GM13976 (cell line): Measurements from ENCODE around the gene ABCB11.

Source experiments
- DNase-seq: peaks from one replicate; pipeline ENCODE4 v3.0.0; 2012; ENCODE audit warnings: low spot score
- CTCF ChIP-seq: IDR thresholded peaks from 2 replicates; pipeline ENCODE4 v1.5.1; 2012; ENCODE audit warnings: borderline replicate concordance, mild to moderate bottlenecking; ENCODE audit not compliant: insufficient read depth; ENCODE audit errors: extremely low read depth, missing control alignments, control extremely low read depth
- in situ Hi-C: fragments of 300-500 bp; cut with MboI; formaldehyde crosslinking; loops from one replicate; pipeline ENCODE4 v1.12.0; 2022; ENCODE audit warnings: low sequenced_read_pairs, mixed read lengths, inconsistent platforms; ENCODE audit not compliant: unreplicated experiment

The ABCB11 gene

GRCh38 chr2:169039702-169040101 is 8.6 kb upstream of the ABCB11 start:
- no peak for TF ChIP-seq CTCF
- DNase-seq = no peak
- in situ Hi-C loops = no loop called here

- DNase-seq = peak; percentile 26
- in situ Hi-C loops = no loop called here
- no peak for TF ChIP-seq CTCF
These were observed 7.2 kb upstream of the ABCB11 start for GRCh38 chr2:169038338-169038757.

GRCh38 chr2:169036736-169037440 is 5.8 kb upstream of the ABCB11 start:
- no peak for TF ChIP-seq CTCF
- DNase-seq = no peak
- in situ Hi-C loops = no loop called here

- no peak for TF ChIP-seq CTCF
- in situ Hi-C loops = no loop called here
- DNase-seq = no peak
These were observed 4.8 kb upstream of the ABCB11 start for GRCh38 chr2:169035887-169036286.

GRCh38 chr2:169034984-169035544 is 3.9 kb upstream of the ABCB11 start:
- TF ChIP-seq CTCF = no peak
- in situ Hi-C loops = no loop called here
- DNase-seq = no peak

- DNase-seq = no peak
- no peak for TF ChIP-seq CTCF
- in situ Hi-C loops = no loop called here
These were observed 3.1 kb upstream of the ABCB11 start for GRCh38 chr2:169034256-169034655.
